Endothelial cell of hepatic sinusoid (primary cell): ENCODE measurements around the gene SLC6A11.

ENCODE experiments used
- in situ Hi-C: cut with HindIII; loops from 2 replicates; pipeline ENCODE4 v1.10.0; 2017; ENCODE audit warnings: low sequenced_read_pairs

SLC6A11 gene

GRCh38 chr3:10788451-10788850, 27.6 kb upstream of the SLC6A11 start:
- in situ Hi-C loops = no loop called here

- in situ Hi-C loops = no loop called here
These were observed 25.3 kb upstream of the SLC6A11 start for GRCh38 chr3:10790713-10791112.

GRCh38 chr3:10792208-10792607, 23.8 kb upstream of the SLC6A11 start:
- in situ Hi-C loops = no loop called here

GRCh38 chr3:10798600-10799367, 17.2 kb upstream of the SLC6A11 start:
- in situ Hi-C loops = no loop called here

- in situ Hi-C loops = no loop called here
These were observed 11.8 kb upstream of the SLC6A11 start for GRCh38 chr3:10804183-10804648.

GRCh38 chr3:10806006-10806405, 10.0 kb upstream of the SLC6A11 start:
- in situ Hi-C loops = loop anchor here (5.0 kb wide), 2 partner anchors 39 to 74 kb away; no protein-coding TSS in a partner anchor

GRCh38 chr3:10808130-10808735, 7.8 kb upstream of the SLC6A11 start:
- in situ Hi-C loops = loop anchor here (5.0 kb wide), 2 partner anchors 41 to 76 kb away; no protein-coding TSS in a partner anchor

- in situ Hi-C loops = loop anchor here (5.0 kb wide), 2 partner anchors 42 to 77 kb away; no protein-coding TSS in a partner anchor
These were observed 7.1 kb upstream of the SLC6A11 start for GRCh38 chr3:10808974-10809373.

- in situ Hi-C loops = no loop called here
These were observed 5.7 kb upstream of the SLC6A11 start for GRCh38 chr3:10810376-10810775.

- in situ Hi-C loops = no loop called here
These were observed 2.6 kb upstream of the SLC6A11 start for GRCh38 chr3:10813425-10813824.

- in situ Hi-C loops = no loop called here
These were observed 1.4 kb upstream of the SLC6A11 start for GRCh38 chr3:10814623-10815022.

- in situ Hi-C loops = no loop called here
These were observed 541 bp upstream of the SLC6A11 start for GRCh38 chr3:10815487-10815886.

GRCh38 chr3:10816863-10817253, 830 bp downstream of the SLC6A11 start:
- in situ Hi-C loops = no loop called here

- in situ Hi-C loops = no loop called here
These were observed 1.5 kb downstream of the SLC6A11 start for GRCh38 chr3:10817506-10817905.

GRCh38 chr3:10822055-10822454, 6.0 kb downstream of the SLC6A11 start:
- in situ Hi-C loops = no loop called here

GRCh38 chr3:10822708-10823515, 6.9 kb downstream of the SLC6A11 start:
- in situ Hi-C loops = no loop called here

GRCh38 chr3:10823516-10823818, 7.4 kb downstream of the SLC6A11 start:
- in situ Hi-C loops = no loop called here

- in situ Hi-C loops = no loop called here
These were observed 8.4 kb downstream of the SLC6A11 start for GRCh38 chr3:10824468-10824867.

GRCh38 chr3:10833855-10834414, 17.9 kb downstream of the SLC6A11 start:
- in situ Hi-C loops = no loop called here

- in situ Hi-C loops = no loop called here
These were observed 18.9 kb downstream of the SLC6A11 start for GRCh38 chr3:10834951-10835350.

GRCh38 chr3:10835406-10835805, 19.4 kb downstream of the SLC6A11 start:
- in situ Hi-C loops = no loop called here
